HL-60 (cell line): ENCODE results near the gene TNFAIP1.

ENCODE experiments used
- DNase-seq, 2 experiments: peaks; one replicate each; pipeline ENCODE4 v3.0.0-alpha.2; 2010 to 2020; ENCODE audit warnings: low read depth in 1 of 2, low spot score in 1 of 2
- H3K27ac ChIP-seq: fragments of 250-450 bp; sonication (Bioruptor Pico); replicated peaks from 2 replicates; pipeline ENCODE4 v1.5.1; 2020; ENCODE audit warnings: mild to moderate bottlenecking, moderate library complexity
- H3K27me3 ChIP-seq: fragments of 250-450 bp; sonication (Bioruptor Pico); 2 replicates; pipeline ENCODE4 v1.5.1; 2021; ENCODE audit warnings: mild to moderate bottlenecking, moderate library complexity; ENCODE audit not compliant: insufficient read depth, poor library complexity, severe bottlenecking
- H3K4me3 ChIP-seq: replicated peaks from 2 replicates; pipeline ENCODE4 v1.5.1; 2011; ENCODE audit warnings: mild to moderate bottlenecking, control low read depth, low read length; ENCODE audit not compliant: insufficient read depth
- GABPA ChIP-seq: IDR thresholded peaks from 2 replicates; pipeline ENCODE4 v1.6.1; 2012; ENCODE audit warnings: low read depth
- POLR2AphosphoS5 ChIP-seq: IDR thresholded peaks from 2 replicates; pipeline ENCODE4 v1.6.1; 2012; ENCODE audit warnings: low read depth
- SPI1 ChIP-seq: IDR thresholded peaks from 2 replicates; pipeline ENCODE4 v1.6.1; 2012; ENCODE audit warnings: low read depth, mild to moderate bottlenecking, borderline replicate concordance
- TF ChIP-seq, protein P1 (sequence below): IDR thresholded peaks from one replicate; pipeline ENCODE4 v1.5.1; 2011; ENCODE audit warnings: low read length, control low read depth, inconsistent platforms; ENCODE audit not compliant: insufficient read depth
- TF ChIP-seq, protein P2 (sequence below): IDR thresholded peaks from 2 replicates; pipeline ENCODE4 v1.6.1; 2012; ENCODE audit warnings: low read depth; ENCODE audit not compliant: insufficient replicate concordance

The TNFAIP1 gene

DNA sequence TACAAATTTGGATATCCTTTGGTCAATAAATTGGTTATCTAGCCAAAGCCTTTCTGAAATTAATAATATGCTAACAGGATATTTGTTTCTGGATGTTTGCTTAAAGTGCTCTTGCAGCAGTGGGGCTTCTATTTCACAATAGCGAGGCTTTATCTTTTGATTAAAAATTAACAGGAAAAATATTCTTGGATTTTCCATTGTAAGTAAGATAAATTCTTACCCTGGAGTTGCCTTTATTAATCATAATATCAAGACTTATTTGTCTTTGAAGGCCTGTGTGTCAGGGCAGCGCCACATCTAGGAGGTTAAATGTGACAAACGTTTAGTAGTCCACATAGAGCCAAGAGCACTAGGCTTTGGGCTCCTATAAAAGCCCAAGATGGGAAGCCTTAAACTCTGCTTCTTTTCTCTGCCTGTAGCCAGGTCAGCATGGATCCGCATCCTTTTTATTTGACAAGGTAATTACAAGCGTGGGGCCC, 11.3 kb upstream of the TNFAIP1 start:
- peak overlapping the region; percentile 22; the same call in 1 of the 2 replicates for H3K27ac ChIP-seq
- no peak for DNase-seq
- TF ChIP-seq SPI1 (no peak), POLR2AphosphoS5 (no peak), GABPA (no peak)
- TF ChIP-seq, protein P1, sequence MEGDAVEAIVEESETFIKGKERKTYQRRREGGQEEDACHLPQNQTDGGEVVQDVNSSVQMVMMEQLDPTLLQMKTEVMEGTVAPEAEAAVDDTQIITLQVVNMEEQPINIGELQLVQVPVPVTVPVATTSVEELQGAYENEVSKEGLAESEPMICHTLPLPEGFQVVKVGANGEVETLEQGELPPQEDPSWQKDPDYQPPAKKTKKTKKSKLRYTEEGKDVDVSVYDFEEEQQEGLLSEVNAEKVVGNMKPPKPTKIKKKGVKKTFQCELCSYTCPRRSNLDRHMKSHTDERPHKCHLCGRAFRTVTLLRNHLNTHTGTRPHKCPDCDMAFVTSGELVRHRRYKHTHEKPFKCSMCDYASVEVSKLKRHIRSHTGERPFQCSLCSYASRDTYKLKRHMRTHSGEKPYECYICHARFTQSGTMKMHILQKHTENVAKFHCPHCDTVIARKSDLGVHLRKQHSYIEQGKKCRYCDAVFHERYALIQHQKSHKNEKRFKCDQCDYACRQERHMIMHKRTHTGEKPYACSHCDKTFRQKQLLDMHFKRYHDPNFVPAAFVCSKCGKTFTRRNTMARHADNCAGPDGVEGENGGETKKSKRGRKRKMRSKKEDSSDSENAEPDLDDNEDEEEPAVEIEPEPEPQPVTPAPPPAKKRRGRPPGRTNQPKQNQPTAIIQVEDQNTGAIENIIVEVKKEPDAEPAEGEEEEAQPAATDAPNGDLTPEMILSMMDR: no peak
- TF ChIP-seq, protein P2, sequence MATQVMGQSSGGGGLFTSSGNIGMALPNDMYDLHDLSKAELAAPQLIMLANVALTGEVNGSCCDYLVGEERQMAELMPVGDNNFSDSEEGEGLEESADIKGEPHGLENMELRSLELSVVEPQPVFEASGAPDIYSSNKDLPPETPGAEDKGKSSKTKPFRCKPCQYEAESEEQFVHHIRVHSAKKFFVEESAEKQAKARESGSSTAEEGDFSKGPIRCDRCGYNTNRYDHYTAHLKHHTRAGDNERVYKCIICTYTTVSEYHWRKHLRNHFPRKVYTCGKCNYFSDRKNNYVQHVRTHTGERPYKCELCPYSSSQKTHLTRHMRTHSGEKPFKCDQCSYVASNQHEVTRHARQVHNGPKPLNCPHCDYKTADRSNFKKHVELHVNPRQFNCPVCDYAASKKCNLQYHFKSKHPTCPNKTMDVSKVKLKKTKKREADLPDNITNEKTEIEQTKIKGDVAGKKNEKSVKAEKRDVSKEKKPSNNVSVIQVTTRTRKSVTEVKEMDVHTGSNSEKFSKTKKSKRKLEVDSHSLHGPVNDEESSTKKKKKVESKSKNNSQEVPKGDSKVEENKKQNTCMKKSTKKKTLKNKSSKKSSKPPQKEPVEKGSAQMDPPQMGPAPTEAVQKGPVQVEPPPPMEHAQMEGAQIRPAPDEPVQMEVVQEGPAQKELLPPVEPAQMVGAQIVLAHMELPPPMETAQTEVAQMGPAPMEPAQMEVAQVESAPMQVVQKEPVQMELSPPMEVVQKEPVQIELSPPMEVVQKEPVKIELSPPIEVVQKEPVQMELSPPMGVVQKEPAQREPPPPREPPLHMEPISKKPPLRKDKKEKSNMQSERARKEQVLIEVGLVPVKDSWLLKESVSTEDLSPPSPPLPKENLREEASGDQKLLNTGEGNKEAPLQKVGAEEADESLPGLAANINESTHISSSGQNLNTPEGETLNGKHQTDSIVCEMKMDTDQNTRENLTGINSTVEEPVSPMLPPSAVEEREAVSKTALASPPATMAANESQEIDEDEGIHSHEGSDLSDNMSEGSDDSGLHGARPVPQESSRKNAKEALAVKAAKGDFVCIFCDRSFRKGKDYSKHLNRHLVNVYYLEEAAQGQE: no peak
- H3K27me3 ChIP-seq: no peaks in the 10 kb centered on the region
- H3K4me3 ChIP-seq: no peak overlapping the region

DNA sequence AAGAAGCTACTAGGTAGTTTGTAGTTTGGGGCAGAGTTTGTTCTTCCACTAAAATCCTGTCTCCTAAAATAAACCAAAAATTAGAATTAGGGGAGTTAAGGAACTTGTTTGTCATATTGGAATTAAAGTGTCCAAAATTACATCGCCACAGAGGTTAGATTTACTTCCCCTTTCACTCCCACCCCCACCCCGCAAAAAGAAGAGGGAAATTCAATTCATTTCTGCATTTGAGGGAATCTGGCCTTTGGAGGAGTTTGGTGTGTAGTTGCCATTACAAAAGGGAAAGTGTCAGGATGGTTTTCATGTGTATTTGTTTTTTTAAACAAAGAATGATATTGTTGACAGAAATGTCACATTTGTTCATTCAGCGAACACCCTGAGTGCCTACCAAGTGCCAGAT, 10.8 kb upstream of the TNFAIP1 start:
- no peak overlapping the region for H3K4me3 ChIP-seq
- no peak for TF ChIP-seq POLR2AphosphoS5
- TF ChIP-seq, protein P2: no peak
- no peak for TF ChIP-seq SPI1
- TF ChIP-seq, protein P1: no peak
- TF ChIP-seq GABPA: no peak
- H3K27me3 ChIP-seq: no peaks in the 10 kb centered on the region
- DNase-seq: no peak
- H3K27ac ChIP-seq: peak overlapping the region; percentile 22; the same call in 1 of the 2 replicates

DNA sequence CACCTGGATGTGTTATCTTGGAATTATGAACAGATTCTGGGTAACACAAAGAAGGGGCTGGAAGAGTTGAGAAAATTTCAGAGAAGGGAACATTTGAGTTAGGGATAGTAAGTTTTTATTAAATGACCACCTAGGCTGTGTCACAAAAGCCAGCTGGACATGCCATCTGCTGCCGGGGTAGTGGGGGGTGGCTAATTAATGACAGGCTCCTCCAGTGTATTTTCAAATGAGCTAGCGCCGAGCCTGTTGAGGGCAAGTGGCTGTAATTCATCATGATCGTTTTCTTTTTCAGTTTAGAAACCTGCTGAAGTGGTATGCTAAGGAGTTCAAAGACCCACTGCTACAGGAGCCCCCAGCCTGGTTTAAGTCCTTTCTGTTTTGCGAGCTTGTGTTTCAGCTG, 10.3 kb upstream of the TNFAIP1 start:
- no peak overlapping the region for H3K27ac ChIP-seq
- no peaks in the 10 kb centered on the region for H3K27me3 ChIP-seq
- TF ChIP-seq GABPA (no peak), SPI1 (no peak), POLR2AphosphoS5 (no peak)
- TF ChIP-seq, protein P2: no peak
- TF ChIP-seq, protein P1: no peak
- no peak overlapping the region for H3K4me3 ChIP-seq
- no peak for DNase-seq
